GM19395 (cell line): ENCODE data around the gene HEYL.

ENCODE experiments used
- ATAC-seq: cut with Tn5 transposase; IDR thresholded peaks from one replicate; pipeline ENCODE4 v1.9.1; 2021; ENCODE audit warnings: mild to moderate bottlenecking, moderate library complexity; ENCODE audit not compliant: unreplicated experiment

HEYL gene

DNA sequence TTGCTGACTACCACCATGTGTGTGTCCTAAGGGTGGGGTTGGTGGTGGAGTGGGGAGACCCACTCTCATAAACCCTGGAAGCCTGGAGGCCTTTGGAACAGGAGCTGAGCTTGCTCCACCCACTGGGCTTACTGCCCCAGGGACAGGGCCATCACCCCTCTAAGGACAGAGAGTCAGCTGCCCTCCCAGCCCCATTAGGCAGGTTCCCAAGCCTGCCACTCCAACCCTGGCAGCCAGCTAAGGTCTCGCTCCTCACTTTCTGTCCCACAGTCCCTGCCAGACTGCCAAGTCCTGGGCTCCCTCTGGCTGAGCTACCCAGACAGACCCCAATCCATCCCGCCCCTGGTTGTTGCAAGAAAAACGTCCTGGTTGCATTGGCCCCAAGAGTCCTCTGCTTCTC is 28.7 kb upstream of the HEYL start:
- ATAC-seq: no peak

DNA sequence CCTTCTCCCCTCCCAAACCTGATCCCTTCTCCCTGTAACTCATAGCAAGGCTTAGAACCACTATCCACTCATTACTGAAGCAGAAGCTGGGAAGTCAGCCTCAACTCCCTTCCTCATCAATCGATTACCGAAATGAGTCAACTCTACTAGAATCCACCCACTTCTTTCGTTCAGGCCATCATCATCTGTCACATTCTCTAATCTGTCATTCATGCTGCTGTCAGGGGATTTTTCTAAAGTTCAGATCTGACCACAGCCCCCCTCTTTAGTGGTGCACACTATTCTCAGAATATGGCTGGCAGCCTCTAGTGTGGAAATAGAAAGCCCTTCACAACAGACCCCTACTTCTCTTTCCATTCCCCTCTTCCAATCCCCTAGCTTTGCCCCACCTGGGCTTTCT is 27.3 kb upstream of the HEYL start:
- peak; percentile 88 for ATAC-seq

DNA sequence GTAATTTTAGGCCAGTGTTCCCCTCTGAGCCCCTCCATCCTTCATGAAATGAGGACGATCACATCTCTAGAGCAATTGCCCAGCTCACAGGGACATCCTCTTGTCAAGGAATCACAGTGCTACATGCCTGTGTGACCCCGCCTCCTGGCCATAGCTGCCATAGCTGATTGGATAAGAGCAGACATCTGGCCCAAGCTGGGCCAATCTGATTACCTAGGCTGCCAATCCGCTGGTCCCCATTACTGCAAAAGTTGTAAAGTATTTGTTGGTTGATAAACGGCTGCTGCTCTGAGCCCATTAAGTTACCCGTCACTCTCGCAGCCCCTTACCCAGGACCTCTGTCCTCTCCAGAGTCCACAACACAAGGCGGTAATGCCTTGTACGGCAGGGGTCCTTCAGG is 24.1 kb upstream of the HEYL start:
- ATAC-seq: no peak

DNA sequence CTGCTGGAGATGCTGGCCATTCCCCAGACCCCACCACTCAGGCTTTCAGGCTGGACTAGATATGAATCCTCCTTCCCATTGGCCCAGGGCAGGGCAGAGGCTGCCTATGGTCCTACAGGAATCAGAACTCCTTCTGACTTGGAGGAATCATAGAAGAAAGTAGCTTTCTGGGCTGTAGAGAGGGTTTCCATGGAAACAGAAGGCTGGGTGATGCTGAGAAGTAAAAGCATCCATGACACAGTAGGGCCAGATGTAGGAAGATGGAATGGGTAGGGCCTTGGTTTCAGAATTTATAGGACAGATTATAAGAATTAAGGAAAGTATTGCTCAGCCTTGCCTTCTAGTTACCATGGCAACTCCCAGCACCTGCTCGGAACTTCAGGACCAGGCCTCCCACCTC is 23.4 kb upstream of the HEYL start:
- ATAC-seq: no peak

GRCh38 chr1:39659538-39659937 is 20.1 kb upstream of the HEYL start:
- ATAC-seq: no peak

GRCh38 chr1:39659110-39659509 is 19.7 kb upstream of the HEYL start:
- ATAC-seq: no peak

DNA sequence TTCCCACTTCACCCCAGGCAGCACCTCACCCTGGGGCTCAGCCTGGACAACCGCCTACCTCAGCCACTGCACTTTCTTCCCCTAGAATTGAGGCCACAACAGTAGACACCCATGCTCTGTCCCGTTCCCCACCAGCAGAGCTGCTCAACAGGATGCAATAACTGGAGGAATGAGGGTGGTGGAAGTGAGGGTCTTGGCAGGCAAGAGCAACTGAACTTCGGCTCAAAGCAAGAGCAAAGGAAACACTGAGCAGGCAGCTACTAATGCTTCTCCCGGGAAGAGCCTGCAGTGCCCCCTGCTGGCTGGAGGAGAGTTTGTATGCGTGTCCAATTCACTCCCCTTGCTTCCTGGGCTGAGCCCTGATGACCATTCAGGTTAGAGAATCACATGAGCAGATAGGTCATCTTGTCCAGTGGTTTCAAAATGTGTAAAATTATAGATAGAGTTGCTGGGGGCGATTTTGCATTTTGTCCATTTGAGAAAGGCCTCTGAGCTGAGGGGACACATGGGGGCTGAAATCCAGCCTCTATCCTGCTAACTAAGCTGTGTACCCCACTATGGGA is 18.6 kb upstream of the HEYL start:
- no peak for ATAC-seq

DNA sequence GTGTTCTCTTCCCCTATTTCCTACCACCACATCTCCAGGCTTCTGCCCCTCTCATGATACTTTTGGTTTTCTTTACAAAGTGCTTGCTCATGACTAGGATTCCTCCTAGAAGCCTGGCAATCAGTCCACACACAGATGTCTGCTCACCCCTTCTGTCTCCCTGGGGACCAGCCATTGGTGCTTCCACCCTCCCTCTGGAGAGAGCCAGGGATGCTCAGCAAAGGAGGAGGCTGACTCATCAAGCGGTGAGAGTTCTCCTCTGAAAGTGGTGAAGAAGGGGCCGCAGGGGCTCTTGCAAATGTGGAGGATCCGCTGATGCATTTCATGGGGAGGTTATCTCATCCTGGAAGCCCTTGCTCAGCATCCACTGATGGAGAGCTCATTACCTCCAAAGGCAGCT is 18.0 kb upstream of the HEYL start:
- no peak for ATAC-seq

DNA sequence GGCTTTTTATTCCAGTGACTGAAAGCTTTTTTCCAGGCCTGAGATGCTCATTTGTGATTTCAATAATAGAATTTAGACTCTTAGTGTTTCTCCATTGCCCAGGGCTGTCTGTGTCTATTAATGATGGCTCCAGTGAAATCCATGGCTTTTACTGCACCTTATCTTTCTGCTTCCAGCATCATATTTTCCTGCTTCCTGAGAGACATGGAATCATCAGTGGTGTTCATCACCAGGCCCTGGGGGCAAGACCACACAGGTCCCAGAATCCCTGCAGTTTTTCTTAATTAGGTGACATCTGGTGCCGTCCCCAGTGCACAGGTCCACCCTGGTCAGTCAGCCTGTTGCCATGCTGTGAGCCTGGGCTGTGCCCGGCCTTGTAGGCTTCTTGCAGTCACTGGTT is 16.9 kb upstream of the HEYL start:
- no peak for ATAC-seq

DNA sequence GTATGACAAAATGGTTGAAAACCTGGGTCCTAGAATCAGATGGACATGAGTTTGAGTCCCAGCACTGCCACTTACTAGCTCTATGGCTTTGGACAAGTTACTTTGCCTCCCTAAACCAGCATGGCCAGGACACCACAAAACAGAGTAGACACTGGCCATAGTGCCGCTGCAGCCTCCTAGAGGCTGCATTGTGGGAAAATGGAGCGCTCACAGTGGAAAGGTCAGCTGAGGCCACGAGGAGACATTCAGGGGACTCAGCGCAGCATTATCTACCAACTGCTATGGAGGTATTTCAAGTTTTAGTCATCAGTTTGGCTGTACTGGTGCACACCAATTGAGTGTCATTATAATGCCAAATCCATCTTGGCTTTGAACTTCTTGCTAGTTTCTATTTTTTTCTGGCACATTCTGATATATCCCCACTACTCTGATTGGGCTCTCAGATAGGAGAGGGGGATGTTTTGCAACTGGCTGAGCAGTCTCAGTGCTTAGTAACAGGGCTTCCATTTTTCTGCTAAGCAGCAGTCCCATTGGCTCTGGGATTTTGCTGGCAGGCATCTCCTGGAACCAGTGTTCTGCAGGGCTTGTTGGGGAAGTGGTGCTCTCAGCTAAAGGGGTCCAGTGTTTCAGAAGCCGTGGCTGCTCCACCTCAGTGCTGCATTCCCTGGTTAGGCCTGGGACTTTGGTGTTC is 16.3 kb upstream of the HEYL start:
- no peak for ATAC-seq

- no peak for ATAC-seq
These were observed 14.8 kb upstream of the HEYL start for GRCh38 chr1:39654291-39654690.

GRCh38 chr1:39653546-39654031 is 14.1 kb upstream of the HEYL start:
- no peak for ATAC-seq

GRCh38 chr1:39652554-39652953 is 13.1 kb upstream of the HEYL start:
- no peak for ATAC-seq

DNA sequence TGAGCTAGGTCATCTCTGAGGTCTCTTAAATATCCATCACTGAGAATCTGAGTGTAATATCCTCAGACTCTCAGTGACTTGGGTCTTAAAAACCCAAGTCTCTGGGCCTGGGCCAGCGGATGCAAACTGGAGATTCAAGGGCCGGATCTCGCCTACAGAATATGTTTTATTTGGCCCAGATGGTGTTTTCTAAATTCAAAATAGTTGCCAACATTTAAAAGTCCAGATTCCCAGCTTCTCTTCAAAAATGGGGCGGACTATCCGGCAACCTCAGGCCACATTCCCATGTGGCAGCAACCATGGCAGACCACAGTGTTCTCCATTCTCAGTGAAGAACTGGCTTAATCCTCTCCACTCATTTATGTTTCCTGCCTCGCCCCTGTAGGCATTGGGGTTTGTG is 12.7 kb upstream of the HEYL start:
- no peak for ATAC-seq

DNA sequence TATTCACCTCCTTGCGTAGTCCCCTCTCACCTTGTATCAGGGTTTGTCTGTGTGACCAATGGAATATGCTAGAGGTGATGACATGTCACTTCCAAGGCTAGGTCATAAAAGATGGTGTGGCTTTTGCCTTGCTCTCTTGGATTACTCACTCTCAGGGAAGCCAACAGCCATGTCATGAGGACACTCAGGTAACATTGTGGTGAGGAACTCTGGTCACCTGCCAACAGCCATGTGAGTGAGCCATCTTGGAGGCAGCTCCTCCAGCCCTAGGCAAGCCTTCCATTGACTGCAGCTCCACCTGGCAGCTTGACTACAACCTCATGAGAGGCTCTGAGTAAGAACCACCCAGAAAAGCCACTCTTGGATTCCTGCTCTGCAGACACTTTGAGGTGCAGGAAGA is 11.0 kb upstream of the HEYL start:
- no peak for ATAC-seq

GRCh38 chr1:39649636-39650185 is 10.3 kb upstream of the HEYL start:
- ATAC-seq: no peak

DNA sequence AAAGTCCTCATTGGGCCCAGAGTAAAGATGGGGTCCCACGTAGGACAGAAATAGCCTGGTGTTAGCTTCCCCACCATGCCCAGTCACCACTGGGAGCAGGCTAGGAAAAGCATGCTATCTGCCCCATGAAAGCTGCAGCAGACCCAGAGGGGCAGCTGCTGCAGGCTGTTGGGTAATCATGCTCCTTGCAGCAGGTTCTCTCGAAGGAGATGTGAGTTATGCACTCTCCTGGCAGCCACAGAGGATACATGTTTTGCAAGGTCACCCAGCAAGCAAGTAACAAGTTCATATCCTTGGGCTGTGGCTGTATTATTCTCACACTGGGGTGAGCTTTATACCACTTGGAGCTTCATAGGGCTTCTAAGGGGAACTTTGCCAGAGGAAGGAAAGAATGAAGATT is 9.1 kb upstream of the HEYL start:
- no peak for ATAC-seq

GRCh38 chr1:39647247-39647646 is 7.8 kb upstream of the HEYL start:
- ATAC-seq: no peak

GRCh38 chr1:39646232-39647081 is 7.0 kb upstream of the HEYL start:
- ATAC-seq: no peak

DNA sequence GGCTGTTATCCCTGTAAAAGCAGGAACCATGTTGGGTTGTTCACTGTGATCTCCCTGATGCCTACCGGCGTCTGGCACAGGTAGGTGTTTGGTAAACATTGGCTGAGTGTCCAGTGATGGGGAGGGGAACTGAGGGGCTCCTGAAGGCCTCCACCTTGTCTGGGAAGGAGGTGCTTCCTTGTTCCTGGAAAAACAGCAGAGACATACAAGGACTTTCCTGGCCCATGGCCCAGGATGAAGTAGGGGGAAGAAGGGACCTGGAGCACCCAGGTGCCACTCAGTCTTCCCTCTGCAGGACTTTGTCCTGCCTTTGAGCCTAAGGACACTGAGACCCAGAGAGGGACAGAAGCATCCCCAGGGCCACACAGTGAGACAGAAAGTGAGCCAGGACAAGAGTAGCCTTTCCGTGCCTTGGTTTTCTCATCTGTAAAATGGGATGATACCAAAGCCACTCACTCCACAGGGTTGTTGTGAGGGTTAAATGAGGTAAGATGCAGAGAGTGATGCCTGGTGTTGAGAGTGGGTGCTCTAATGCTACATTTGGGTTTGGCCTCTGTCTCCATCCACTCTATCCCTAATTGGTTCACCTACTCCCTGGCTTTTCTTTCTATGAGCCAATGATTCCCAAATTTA is 6.1 kb upstream of the HEYL start:
- no peak for ATAC-seq

DNA sequence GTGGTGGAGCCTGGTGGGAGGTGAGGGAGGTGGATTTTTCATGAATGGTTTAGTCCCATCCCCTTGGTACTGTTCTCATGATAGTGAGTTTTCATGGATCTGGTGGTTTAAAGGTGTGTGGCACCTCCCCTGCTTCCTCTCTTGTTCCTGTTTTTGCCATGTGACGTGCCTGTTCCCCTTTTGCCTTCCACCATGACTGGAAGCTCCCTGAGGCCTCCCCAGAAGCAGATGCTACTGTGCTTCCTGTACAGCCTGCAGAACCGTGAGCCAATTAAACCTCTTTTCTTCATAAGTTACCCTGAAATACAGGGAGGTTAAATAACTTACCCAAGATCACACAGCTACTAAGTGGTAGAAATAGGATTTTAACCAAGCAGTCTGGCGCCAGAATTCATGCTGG is 4.3 kb upstream of the HEYL start:
- no peak for ATAC-seq
